ENCODE results near the gene PRR33.

The PRR33 gene

DNA sequence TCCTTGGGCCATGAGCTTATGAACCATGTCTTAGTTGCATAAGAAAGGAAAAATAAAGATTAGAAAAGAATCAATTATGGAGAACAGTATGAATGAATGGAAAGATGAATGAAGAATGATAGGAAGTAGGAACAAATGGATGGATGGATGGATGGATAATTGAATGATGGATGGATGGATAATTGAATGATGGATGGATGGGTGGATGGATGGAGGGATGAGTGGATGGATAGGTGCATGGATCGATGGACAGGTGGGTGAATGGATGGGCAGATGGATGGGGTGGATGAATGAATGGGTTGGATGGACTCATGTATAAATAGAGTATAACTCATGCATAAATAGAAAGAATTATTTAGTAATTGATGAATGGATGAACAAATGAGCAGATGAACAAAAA is 31.6 kb downstream of the PRR33 start:
- Histone ChIP-seq H3K9me3 (replicated peaks; ENCODE audit: low read length) (no peaks in the 10 kb centered on the region), H3K27me3 (ENCODE audit: control insufficient read depth, insufficient read depth, low read length) (peaks cover 5% of the 10 kb centered on the region), H3K36me3 (ENCODE audit: insufficient read depth, low read length) (no peaks in the 10 kb centered on the region), H3K4me3 (ENCODE audit: low read length) (no peak overlapping the region), H3K4me1 (ENCODE audit: control insufficient read depth, insufficient read depth, low read length) (peaks cover 28% of the 10 kb centered on the region), H3K9ac (ENCODE audit: low read depth, low read length) (no peak overlapping the region), H3K4me2 (ENCODE audit: low read length) (no peak overlapping the region)

DNA sequence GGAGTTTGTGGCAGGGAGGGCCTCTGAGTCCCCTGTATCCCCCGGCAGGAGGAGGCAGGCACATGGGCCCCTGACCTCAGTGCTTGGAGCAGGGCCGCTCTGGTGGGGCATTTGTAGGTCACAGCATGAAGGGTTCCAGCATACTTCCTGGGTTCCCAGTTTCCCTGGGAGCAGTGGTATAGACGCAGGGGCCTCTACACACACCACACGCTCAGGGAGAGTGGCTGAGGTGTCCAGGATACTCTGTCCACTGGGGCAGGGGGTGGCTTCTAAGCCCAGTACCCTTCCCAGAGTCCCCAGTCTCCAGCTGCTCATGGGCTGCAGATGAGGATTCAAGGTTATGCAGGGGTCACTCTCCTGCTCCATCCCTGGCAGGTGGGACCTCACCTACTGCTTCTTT is 32.7 kb downstream of the PRR33 start:
- no peak overlapping the region for H3K4me3 ChIP-seq (ENCODE audit: low read length)
- H3K9ac ChIP-seq (ENCODE audit: low read depth, low read length): no peak overlapping the region
- no peaks in the 10 kb centered on the region for H3K9me3 ChIP-seq (replicated peaks; ENCODE audit: low read length)
- no peaks in the 10 kb centered on the region for H3K36me3 ChIP-seq (ENCODE audit: insufficient read depth, low read length)
- H3K27me3 ChIP-seq (ENCODE audit: control insufficient read depth, insufficient read depth, low read length): peaks cover 8% of the 10 kb centered on the region
- no peak overlapping the region for H3K4me2 ChIP-seq (ENCODE audit: low read length)
- peaks cover 17% of the 10 kb centered on the region for H3K4me1 ChIP-seq (ENCODE audit: control insufficient read depth, insufficient read depth, low read length)

DNA sequence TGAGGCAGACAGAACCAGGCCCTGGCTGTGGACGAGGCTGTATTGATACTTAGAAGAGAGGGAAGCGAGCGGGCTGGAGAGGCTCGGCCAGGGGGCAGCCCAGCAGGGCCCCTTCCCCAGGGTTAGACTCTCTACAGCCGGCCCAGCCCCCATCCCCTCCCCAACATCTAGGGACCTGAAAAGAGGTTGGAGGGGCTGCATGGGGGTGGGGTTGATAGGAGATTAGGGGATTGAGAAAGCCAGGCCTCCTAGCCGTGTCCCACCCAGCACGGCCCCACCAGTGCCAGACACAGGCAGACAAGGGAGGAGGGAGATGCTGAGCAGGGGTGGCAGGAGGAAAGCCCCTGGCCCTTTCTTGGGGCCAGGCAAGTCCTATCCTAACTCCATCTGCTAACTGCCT is 33.1 kb downstream of the PRR33 start:
- no peak overlapping the region for H3K4me2 ChIP-seq (ENCODE audit: low read length)
- peaks cover 13% of the 10 kb centered on the region for H3K4me1 ChIP-seq (ENCODE audit: control insufficient read depth, insufficient read depth, low read length)
- H3K9me3 ChIP-seq (replicated peaks; ENCODE audit: low read length): no peaks in the 10 kb centered on the region
- H3K36me3 ChIP-seq (ENCODE audit: insufficient read depth, low read length): no peaks in the 10 kb centered on the region
- H3K4me3 ChIP-seq (ENCODE audit: low read length): no peak overlapping the region
- H3K27me3 ChIP-seq (ENCODE audit: control insufficient read depth, insufficient read depth, low read length): peaks cover 11% of the 10 kb centered on the region
- no peak overlapping the region for H3K9ac ChIP-seq (ENCODE audit: low read depth, low read length)

DNA sequence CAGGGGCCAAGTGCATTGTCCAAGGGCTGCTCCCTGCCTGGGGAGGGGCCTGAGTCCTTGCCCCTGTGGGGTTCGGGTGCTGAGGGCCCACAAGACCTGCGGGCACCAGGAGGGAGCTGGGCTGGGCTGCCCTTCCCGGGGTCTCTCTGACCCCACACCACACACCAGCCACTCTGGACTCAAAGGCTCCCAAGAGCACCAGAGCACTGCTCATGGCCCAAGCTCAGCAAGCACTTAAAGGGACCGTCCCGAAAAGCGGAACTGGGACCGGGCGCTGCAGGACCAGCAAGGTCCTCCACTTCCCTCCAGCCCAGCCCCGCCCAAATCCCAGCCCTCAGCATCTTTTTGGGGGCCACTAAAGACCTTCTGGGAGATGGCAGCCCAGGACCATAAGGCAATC is 33.5 kb downstream of the PRR33 start:
- Histone ChIP-seq H3K36me3 (ENCODE audit: insufficient read depth, low read length) (no peaks in the 10 kb centered on the region), H3K9ac (ENCODE audit: low read depth, low read length) (no peak overlapping the region), H3K27me3 (ENCODE audit: control insufficient read depth, insufficient read depth, low read length) (peaks cover 14% of the 10 kb centered on the region), H3K4me2 (ENCODE audit: low read length) (no peak overlapping the region), H3K4me3 (ENCODE audit: low read length) (no peak overlapping the region), H3K9me3 (replicated peaks; ENCODE audit: low read length) (no peaks in the 10 kb centered on the region), H3K4me1 (ENCODE audit: control insufficient read depth, insufficient read depth, low read length) (peaks cover 9% of the 10 kb centered on the region)

DNA sequence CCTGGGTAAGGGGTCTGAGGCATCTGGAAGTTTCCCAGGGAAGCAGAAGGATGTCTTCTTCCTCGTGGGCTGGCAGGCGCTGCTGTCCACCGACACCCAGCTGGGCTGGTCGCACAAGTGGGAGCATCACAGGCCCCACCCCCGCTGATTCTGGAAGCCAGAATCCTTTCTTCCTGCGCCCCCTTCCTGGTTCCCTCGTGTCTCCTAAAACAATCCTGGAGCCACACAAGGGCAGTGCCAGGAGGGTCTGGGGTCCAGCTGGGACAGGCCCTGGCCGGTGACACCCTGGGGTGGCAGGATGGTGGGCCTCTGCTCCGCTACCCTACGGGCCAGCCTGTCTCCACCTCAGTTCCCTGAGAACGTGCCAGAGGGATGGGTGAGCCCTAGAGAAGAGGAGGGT is 34.6 kb downstream of the PRR33 start:
- Histone ChIP-seq H3K27me3 (ENCODE audit: control insufficient read depth, insufficient read depth, low read length) (peaks cover 14% of the 10 kb centered on the region), H3K9me3 (replicated peaks; ENCODE audit: low read length) (no peaks in the 10 kb centered on the region), H3K4me1 (ENCODE audit: control insufficient read depth, insufficient read depth, low read length) (no peaks in the 10 kb centered on the region), H3K9ac (ENCODE audit: low read depth, low read length) (no peak overlapping the region), H3K4me2 (ENCODE audit: low read length) (no peak overlapping the region), H3K36me3 (ENCODE audit: insufficient read depth, low read length) (no peaks in the 10 kb centered on the region), H3K4me3 (ENCODE audit: low read length) (no peak overlapping the region)

DNA sequence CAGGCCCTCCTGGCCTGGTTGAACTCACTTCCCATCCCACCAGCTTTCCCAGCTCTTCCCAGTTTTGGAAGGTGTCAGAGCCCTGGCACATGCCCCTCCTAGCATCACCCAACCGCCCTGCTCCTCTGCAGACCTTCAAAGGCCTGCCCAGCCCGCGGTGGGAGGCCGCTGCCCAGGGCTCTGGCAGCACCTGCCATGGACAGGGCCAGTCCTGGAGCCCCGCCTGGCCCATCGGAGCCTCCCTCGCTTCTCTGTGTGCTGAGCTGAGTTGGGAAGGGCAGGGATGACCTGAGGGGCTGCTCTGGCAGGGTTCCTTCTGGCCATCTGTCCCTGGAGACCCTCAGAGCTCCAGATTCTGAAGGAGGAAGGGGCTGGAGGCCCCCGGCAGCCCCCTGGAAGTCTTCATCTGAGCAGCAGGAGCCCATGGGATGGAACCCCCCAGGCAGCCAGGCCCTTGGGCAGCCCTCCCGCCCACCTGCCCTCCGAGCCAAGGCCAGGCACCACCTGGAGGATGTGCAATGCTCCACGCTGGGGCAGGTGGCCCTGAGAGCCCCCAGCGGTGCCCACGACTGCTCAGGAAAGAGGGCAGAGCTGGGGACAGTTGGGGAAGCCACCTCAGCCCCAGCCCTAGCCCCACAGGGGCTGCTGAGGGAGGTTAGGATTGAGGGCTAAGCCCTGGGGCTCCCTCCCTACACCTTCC is 35.2 kb downstream of the PRR33 start:
- Histone ChIP-seq H3K4me1 (ENCODE audit: control insufficient read depth, insufficient read depth, low read length) (no peaks in the 10 kb centered on the region), H3K36me3 (ENCODE audit: insufficient read depth, low read length) (no peaks in the 10 kb centered on the region), H3K4me2 (ENCODE audit: low read length) (no peak overlapping the region), H3K9me3 (replicated peaks; ENCODE audit: low read length) (no peaks in the 10 kb centered on the region), H3K4me3 (ENCODE audit: low read length) (no peak overlapping the region), H3K9ac (ENCODE audit: low read depth, low read length) (no peak overlapping the region), H3K27me3 (ENCODE audit: control insufficient read depth, insufficient read depth, low read length) (peaks cover 14% of the 10 kb centered on the region)

DNA sequence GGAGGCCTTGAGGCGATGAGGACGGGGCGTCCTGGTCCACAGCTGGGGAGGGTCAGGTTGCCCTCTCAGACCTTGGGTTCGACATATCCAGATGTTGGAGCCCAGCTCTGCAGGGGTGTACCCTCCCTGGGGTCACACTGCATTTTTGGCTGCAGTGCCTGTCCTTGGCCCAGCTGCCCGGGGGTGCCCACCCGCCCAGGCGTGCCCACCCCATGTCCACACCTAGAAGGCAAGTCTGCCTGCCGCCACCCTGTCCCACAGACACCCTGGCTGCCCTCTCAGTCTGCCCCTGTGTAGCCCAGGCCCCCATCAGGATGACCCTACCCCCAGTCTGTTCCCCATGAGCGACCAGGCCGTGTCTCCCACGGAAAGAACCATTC is 35.8 kb downstream of the PRR33 start:
- H3K9me3 ChIP-seq (replicated peaks; ENCODE audit: low read length): no peaks in the 10 kb centered on the region
- H3K36me3 ChIP-seq (ENCODE audit: insufficient read depth, low read length): no peaks in the 10 kb centered on the region
- H3K4me1 ChIP-seq (ENCODE audit: control insufficient read depth, insufficient read depth, low read length): no peaks in the 10 kb centered on the region

DNA sequence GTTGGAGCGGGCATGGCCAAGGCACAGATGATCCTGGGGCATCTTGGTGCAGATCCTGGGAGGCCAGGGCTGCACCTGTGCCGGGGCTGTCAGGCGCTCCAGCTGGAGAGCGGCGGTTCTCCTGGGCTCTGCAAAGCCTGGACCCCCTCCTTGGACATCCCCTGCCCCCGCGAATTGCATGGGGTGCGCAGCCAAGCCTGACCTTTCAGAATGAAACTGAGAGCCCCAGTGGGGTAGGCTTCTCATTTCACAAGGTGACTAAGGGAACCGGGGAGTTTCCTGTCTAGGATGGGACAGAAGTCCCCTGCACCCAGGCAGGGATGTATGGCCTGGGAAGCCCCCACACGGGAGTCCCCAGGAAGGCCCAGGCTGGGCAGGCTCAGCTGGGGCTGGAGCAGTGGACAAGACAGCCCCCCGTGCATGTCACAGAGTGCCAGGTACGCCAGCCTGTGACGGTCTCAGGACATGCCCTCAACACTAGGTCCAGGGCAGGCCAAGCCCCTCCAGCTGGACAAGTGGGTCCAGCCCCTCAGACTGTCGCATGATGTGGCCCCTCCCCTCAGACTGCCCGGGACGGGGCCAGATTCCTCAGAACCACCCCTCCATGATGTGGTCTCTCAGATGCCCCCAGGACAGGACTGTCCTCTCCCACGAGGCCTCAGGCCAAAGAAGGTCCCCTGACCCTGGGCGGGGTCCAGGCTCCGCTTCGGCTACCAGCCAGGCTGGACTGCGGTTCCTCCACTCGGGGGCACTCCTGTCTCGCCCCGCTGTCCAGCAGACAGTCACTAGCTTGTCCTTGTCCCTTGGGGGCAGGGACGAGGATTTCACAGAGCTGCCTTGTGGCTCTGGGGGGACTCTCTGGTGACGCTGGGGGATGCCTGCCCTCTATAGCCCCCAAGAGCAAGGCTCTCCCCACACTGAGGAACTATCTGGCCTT is 36.5 kb downstream of the PRR33 start:
- H3K36me3 ChIP-seq (ENCODE audit: insufficient read depth, low read length): no peaks in the 10 kb centered on the region
- H3K4me1 ChIP-seq (ENCODE audit: control insufficient read depth, insufficient read depth, low read length): no peaks in the 10 kb centered on the region
- no peak overlapping the region for H3K4me3 ChIP-seq (ENCODE audit: low read length)
- no peak overlapping the region for H3K4me2 ChIP-seq (ENCODE audit: low read length)
- H3K9me3 ChIP-seq (replicated peaks; ENCODE audit: low read length): no peaks in the 10 kb centered on the region
- peaks cover 14% of the 10 kb centered on the region for H3K27me3 ChIP-seq (ENCODE audit: control insufficient read depth, insufficient read depth, low read length)
- no peak overlapping the region for H3K9ac ChIP-seq (ENCODE audit: low read depth, low read length)

More for the DNA sequence above, 35.8 kb downstream of the PRR33 start:
- Histone ChIP-seq H3K4me2 (ENCODE audit: low read length) (no peak overlapping the region), H3K27me3 (ENCODE audit: control insufficient read depth, insufficient read depth, low read length) (peaks cover 14% of the 10 kb centered on the region), H3K4me3 (ENCODE audit: low read length) (no peak overlapping the region), H3K9ac (ENCODE audit: low read depth, low read length) (no peak overlapping the region)

DNA sequence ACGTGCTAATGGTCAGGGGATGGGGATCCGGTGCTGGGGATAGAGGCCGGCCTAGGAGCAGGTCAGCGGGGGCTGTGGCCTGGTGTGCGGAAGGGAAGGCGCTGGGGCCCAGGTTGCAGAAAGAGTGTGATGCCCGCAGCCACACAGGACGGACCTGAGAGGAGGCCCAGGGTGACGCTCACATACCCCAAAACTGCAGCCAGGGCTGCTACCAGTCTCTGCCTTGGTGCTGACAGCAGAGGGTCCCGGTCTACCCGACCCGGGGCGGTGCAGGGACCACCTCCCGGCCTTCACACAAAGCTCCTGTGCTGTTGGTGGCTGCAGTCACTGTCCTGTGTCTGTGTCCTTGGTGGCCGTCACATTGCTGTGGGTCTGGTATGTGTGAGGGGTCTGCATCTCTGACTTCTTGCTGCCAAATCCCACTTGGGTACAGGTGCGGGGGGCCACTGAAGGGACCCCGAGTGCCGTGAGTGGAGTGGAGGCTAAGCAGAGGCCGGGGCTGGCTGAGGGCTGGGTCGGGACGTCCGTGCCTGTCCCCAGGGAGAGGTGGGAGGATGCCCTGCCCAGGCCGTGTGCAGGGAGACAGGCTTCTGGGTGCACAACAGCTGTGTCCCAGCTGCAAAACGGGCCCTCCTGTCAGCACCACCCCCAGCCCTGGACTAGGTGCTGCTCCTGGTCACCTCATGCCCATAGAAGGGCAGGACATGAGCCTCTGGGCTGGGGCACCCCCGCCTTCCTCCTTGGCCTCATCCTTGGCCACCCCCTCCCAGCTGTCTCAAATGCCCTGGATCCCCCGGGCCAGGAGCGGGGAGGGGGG is 37.4 kb downstream of the PRR33 start:
- Histone ChIP-seq H3K9me3 (replicated peaks; ENCODE audit: low read length) (no peaks in the 10 kb centered on the region), H3K9ac (ENCODE audit: low read depth, low read length) (no peak overlapping the region), H3K4me3 (ENCODE audit: low read length) (no peak overlapping the region), H3K27me3 (ENCODE audit: control insufficient read depth, insufficient read depth, low read length) (peaks cover 14% of the 10 kb centered on the region), H3K4me2 (ENCODE audit: low read length) (no peak overlapping the region), H3K4me1 (ENCODE audit: control insufficient read depth, insufficient read depth, low read length) (no peaks in the 10 kb centered on the region), H3K36me3 (ENCODE audit: insufficient read depth, low read length) (no peaks in the 10 kb centered on the region)

DNA sequence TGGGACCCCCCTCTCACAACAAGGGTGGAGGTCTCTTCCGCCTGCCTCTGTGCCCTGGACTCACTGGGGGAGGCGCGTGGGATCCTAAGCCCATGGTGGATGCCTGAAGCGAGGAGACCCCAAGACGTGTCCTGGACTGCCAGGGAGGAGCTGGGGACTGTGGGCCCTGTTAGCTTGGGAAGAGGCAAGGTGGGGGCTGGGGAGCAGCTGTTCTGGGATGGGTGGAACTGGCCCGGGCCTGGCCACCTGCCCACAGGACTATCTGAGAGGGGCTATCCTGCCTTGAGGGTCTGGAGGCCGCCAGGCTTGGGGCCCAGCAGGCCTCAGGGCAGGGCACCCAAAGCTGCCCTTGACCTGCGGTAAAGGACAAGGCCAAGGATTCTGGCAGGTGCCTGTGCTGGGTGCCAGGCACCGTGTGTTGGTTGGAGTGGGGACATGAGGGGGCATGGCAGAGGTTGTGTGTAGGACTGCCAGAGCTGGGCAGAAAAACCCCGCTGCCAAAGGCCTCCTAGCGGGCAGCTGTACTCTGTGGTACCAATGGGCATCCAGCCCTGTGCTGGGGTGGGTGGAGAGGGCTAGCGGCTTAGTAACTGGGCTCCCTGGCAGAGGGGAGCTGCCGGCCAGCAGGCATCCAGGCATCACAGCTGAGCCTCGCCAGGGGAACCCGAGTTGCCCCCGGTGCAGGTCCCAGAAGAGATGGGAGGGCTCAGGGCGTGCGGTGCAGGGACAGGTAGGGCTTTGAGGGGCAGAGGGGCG is 38.1 kb downstream of the PRR33 start:
- no peaks in the 10 kb centered on the region for H3K4me1 ChIP-seq (ENCODE audit: control insufficient read depth, insufficient read depth, low read length)
- H3K4me3 ChIP-seq (ENCODE audit: low read length): no peak overlapping the region
- H3K27me3 ChIP-seq (ENCODE audit: control insufficient read depth, insufficient read depth, low read length): peaks cover 14% of the 10 kb centered on the region
- H3K9me3 ChIP-seq (replicated peaks; ENCODE audit: low read length): no peaks in the 10 kb centered on the region
- H3K4me2 ChIP-seq (ENCODE audit: low read length): no peak overlapping the region
- H3K9ac ChIP-seq (ENCODE audit: low read depth, low read length): no peak overlapping the region
- H3K36me3 ChIP-seq (ENCODE audit: insufficient read depth, low read length): no peaks in the 10 kb centered on the region

DNA sequence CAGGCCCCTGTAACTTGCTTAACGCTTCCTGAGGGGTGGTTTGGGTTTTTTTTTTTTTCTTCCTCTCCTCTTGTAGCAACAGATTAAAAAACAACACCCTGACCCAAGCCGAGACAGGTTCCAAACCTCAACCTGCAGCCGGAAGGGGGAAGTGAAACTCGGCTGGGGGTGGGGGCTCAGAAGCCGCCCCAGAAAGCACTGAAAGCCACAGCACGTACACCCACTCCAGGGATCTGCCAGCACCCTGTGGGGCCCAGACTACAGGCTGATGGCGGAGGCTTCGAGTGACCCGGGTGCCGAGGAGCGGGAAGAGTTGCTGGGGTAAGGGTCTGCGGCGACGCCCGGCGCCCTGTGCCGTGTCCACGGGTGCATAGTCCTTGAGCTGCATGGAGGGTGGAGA is 38.8 kb downstream of the PRR33 start, which contains the start of gene LSP1:
Gene LSP1 (plus strand): TSS at position 208 of the 400 bp plus-strand sequence. CDS start 61 bp downstream, at position 269.
- no peak within 1 kb of the TSS for H3K4me2 ChIP-seq (ENCODE audit: low read length)
- no peak within 1 kb of the TSS for H3K9ac ChIP-seq (ENCODE audit: low read depth, low read length)
- H3K27me3 ChIP-seq (ENCODE audit: control insufficient read depth, insufficient read depth, low read length): peaks cover 14% of the 10 kb centered on the region
- H3K9me3 ChIP-seq (replicated peaks; ENCODE audit: low read length): no peaks in the 10 kb centered on the region
- H3K36me3 ChIP-seq (ENCODE audit: insufficient read depth, low read length): no peaks in the 10 kb centered on the region
- H3K4me3 ChIP-seq (ENCODE audit: low read length): no peak within 1 kb of the TSS
- H3K4me1 ChIP-seq (ENCODE audit: control insufficient read depth, insufficient read depth, low read length): peaks cover 6% of the 10 kb centered on the region

Data from skeletal muscle satellite cell (primary cell).